Endothelial cell of umbilical vein (primary cell): Measurements from ENCODE around the gene PHPT1. TPM values are rescaled to one million over a fixed set of nuclear protein-coding genes. Genes with fewer than 3 reads are reported as not detected.

Source experiments
- BruUV-seq: library from RNA; stranded (reverse); fragments of 400-500 nt; replicated peaks from 2 replicates; lab custom pipeline; 2021; lab: Mats Ljungman, UMichigan
- CTCF ChIA-PET: fragments of 300-600, 350-600 bp; sonication (Branson Sonifier 250); formaldehyde crosslinking; loops from one replicate; lab custom pipeline; 2021; ENCODE audit warnings: antibody characterized with exemption, inconsistent platforms; lab: Charles Lee
- POLR2A ChIA-PET: fragments of 300-600, 350-600 bp; sonication (Branson Sonifier 250); formaldehyde crosslinking; loops from one replicate; lab custom pipeline; 2021; ENCODE audit warnings: antibody characterized with exemption, inconsistent platforms; lab: Charles Lee
- DNase-seq: peaks from one replicate; pipeline ENCODE4 v3.0.0-alpha.2; 2011; ENCODE audit warnings: low read depth, low spot score
- FAIRE-seq: peaks from 2 replicates; lab custom pipeline; 2011; peaks lifted over from hg19 to GRCh38; lab: Jason Lieb, UNC
- H2AFZ ChIP-seq: 2 replicates; pipeline ENCODE4 v1.6.0; 2012; ENCODE audit warnings: low read depth, low read length, control low read depth, inconsistent platforms
- H3K27ac ChIP-seq: 2 replicates; pipeline ENCODE4 v1.5.1; 2011; ENCODE audit warnings: low read depth, mild to moderate bottlenecking, control low read depth, low read length, moderate library complexity; ENCODE audit not compliant: insufficient read depth
- H3K27me3 ChIP-seq, 2 experiments: 2 replicates each; pipeline versions ENCODE4 v1.6.0 to v1.6.1; 2011; ENCODE audit warnings: low read length in 2 of 2, mixed read lengths in 1 of 2; ENCODE audit not compliant: control insufficient read depth in 2 of 2, insufficient read depth in 2 of 2
- H3K36me3 ChIP-seq, 2 experiments: 2 replicates in 1 of 2; 3 replicates in 1 of 2; pipeline ENCODE4 v1.5.1; 2011; ENCODE audit warnings: low read length in 2 of 2, mild to moderate bottlenecking in 1 of 2, moderate library complexity in 1 of 2; ENCODE audit not compliant: control insufficient read depth in 2 of 2, insufficient read depth in 2 of 2; ENCODE audit errors: extremely low read depth in 1 of 2
- H3K4me1 ChIP-seq: 3 replicates; pipeline ENCODE4 v1.5.1; 2011; ENCODE audit warnings: mild to moderate bottlenecking, low read length; ENCODE audit not compliant: control insufficient read depth, insufficient read depth; ENCODE audit errors: extremely low read depth
- H3K4me2 ChIP-seq: 2 replicates; pipeline ENCODE4 v1.6.1; 2011; ENCODE audit warnings: low read length, control low read depth, mixed read lengths; ENCODE audit not compliant: insufficient read depth
- H3K4me3 ChIP-seq, 3 experiments: fragments of 200-600 bp in 1 of 3; sonication (generic), shearing (Covaris generic) in 1 of 3; replicated peaks in 1 of 3; 2 replicates each; pipeline ENCODE4 v1.5.1; 2011 to 2016; ENCODE audit warnings: control low read depth in 3 of 3, low read length in 3 of 3, mild to moderate bottlenecking in 2 of 3, inconsistent platforms in 1 of 3, low read depth in 1 of 3, moderate library complexity in 1 of 3; ENCODE audit not compliant: insufficient read depth in 1 of 3
- H3K79me2 ChIP-seq: 2 replicates; pipeline ENCODE4 v1.6.0; 2012; ENCODE audit warnings: low read length, inconsistent platforms; ENCODE audit not compliant: control insufficient read depth, insufficient read depth
- H3K9ac ChIP-seq: replicated peaks from 2 replicates; pipeline ENCODE3; 2011; ENCODE audit warnings: low read length, control low read depth; ENCODE audit not compliant: insufficient read depth; ENCODE audit errors: extremely low read depth
- H3K9me1 ChIP-seq: replicated peaks from 3 replicates; pipeline ENCODE4 v1.6.0; 2011; ENCODE audit warnings: mild to moderate bottlenecking, low read length; ENCODE audit not compliant: control insufficient read depth, insufficient read depth; ENCODE audit errors: extremely low read depth
- H3K9me3 ChIP-seq: replicated peaks from 2 replicates; pipeline ENCODE4 v1.5.1; 2012; ENCODE audit warnings: low read length, inconsistent platforms; ENCODE audit not compliant: control insufficient read depth, insufficient read depth
- H4K20me1 ChIP-seq: replicated peaks from 2 replicates; pipeline ENCODE3; 2011; ENCODE audit warnings: mild to moderate bottlenecking, low read length; ENCODE audit not compliant: control insufficient read depth, insufficient read depth; ENCODE audit errors: extremely low read depth
- MYC ChIP-seq: IDR thresholded peaks from one replicate; pipeline ENCODE4 v1.6.1; 2011; ENCODE audit warnings: mild to moderate bottlenecking, low read depth, low read length
- POLR2A ChIP-seq: IDR thresholded peaks from 2 replicates; pipeline ENCODE4 v1.6.1; 2012; ENCODE audit warnings: low read depth, mild to moderate bottlenecking, control low read depth, low read length
- POLR2AphosphoS5 ChIP-seq: IDR thresholded peaks from 2 replicates; pipeline ENCODE4 v1.6.1; 2012; ENCODE audit warnings: low read depth, mild to moderate bottlenecking, control low read depth, low read length, moderate library complexity; ENCODE audit not compliant: insufficient read depth
- dilution Hi-C: fragments of 300-500 bp; cut with MboI; formaldehyde crosslinking; loops from one replicate; pipeline ENCODE4 v1.15.0; 2019; ENCODE audit warnings: low sequenced_read_pairs; ENCODE audit not compliant: extremely low pct_ligation_motif_present
- intact Hi-C: fragments of 100-400 bp; cut with micrococcal nuclease; formaldehyde crosslinking; loops from one replicate; pipeline ENCODE4 v1.10.0; 2022
- polyA plus RNA-seq, 4 experiments: library from polyadenylated mRNA; depleted of rRNA in 3 of 4; stranded (reverse) in 3 of 4; unstranded in 1 of 4; fragments of >200 nt; gene quantifications; 2 replicates each; pipeline versions ENCODE4 v1.2.1 to v1.2.3, GENCODE V29; 2011 to 2012; ENCODE audit warnings: missing spikeins in 1 of 4
- total RNA-seq: library from RNA; stranded (reverse); gene quantifications from 2 replicates; pipeline ENCODE4 v1.2.3, GENCODE V29; 2021

PHPT1 gene
- total and polyA plus RNA-seq, 2 donors (not counting 3 experiments of a cell fraction or from before 2014, with no cell fraction given): 139 to 319 TPM

- intact Hi-C loops (loop anchor here (1.0 to 5.0 kb wide), 2 partner anchors 35 to 137 kb away; partner anchors contain the start of genes AJM1 and FBXW5), dilution Hi-C loops (loop anchor here (25.0 kb wide), 1 partner anchor 130 kb away; the partner anchor contains the start of genes C8G and FBXW5)
- H3K4me2 ChIP-seq: peak within 1 kb of the TSS; percentile 70
- POLR2A ChIA-PET: interaction anchor here (1.0 kb wide), 1 partner anchor 13 kb away, joined by 7 read pairs; no protein-coding TSS in a partner anchor
- DNase-seq (peak; percentile 80), FAIRE-seq (peak; percentile 78)
- H3K4me3 ChIP-seq: peak within 1 kb of the TSS; percentile 78 to 98 (median 90)
- H3K36me3 ChIP-seq: peaks cover 0 to under 1% of the 10 kb centered on the region in 2 experiments
- peak; percentile 94 for TF ChIP-seq POLR2A
- TF ChIP-seq POLR2AphosphoS5: peak; percentile 89
- TF ChIP-seq MYC: no peak
- H3K4me1 ChIP-seq: peaks cover 15% of the 10 kb centered on the region
- H3K9me1 ChIP-seq: no peaks in the 10 kb centered on the region
- CTCF ChIA-PET: interaction anchor here (0.9 to 3.7 kb wide), 8 partner anchors 15 to 242 kb away, joined by 3 to 13 read pairs (median 4); partner anchors contain the start of genes AJM1, FBXW5 and TMEM141
- peaks cover 0 to under 1% of the 10 kb centered on the region in 2 experiments for H3K27me3 ChIP-seq
- no peaks in the 10 kb centered on the region for H3K9me3 ChIP-seq
- H3K9ac ChIP-seq: peak within 1 kb of the TSS; percentile 80
- TSS peak; percentile 43 for BruUV-seq
- no peaks in the 10 kb centered on the region for H4K20me1 ChIP-seq
- H3K79me2 ChIP-seq: peaks cover 37% of the 10 kb centered on the region
- H3K27ac ChIP-seq: peak within 1 kb of the TSS; percentile 59
- peak within 1 kb of the TSS; percentile 71 for H2AFZ ChIP-seq
Measured at GRCh38 chr9:136807281-136808074, 41.7 kb upstream of the PHPT1 start, which contains the start of gene RABL6. RABL6 (plus strand) TSS chr9:136807948; CDS start chr9:136808197, 249 bp downstream.
